WTC11 (cell line): ENCODE data around the gene SLC6A2. TPM values are rescaled to one million over a fixed set of nuclear protein-coding genes. Genes with fewer than 3 reads are reported as not detected.

Experiments used
- ATAC-seq: fragments of 200-7000 bp; cut with Tn5 transposase; 2 replicates; pipeline ENCODE4 v1.10.0; 2021; ENCODE audit warnings: mild to moderate bottlenecking, moderate library complexity
- CTCF ChIA-PET: fragments of 300-600 bp; sonication (Branson Sonifier 250); formaldehyde crosslinking; loops from one replicate; lab custom pipeline; 2021; ENCODE audit warnings: antibody characterized with exemption; lab: Charles Lee
- POLR2A ChIA-PET: fragments of 350-600 bp; sonication (Branson Sonifier 250); formaldehyde crosslinking; loops from one replicate; lab custom pipeline; 2021; ENCODE audit warnings: antibody characterized with exemption; lab: Charles Lee
- DNase-seq: peaks from one replicate; pipeline ENCODE4 v3.0.0; 2021; ENCODE audit warnings: low spot score
- H3K27ac Mint-ChIP-seq: 2 replicates; pipeline ENCODE4 v1.8.0; 2021; ENCODE audit warnings: mixed read lengths
- H3K27me3 Mint-ChIP-seq: 2 replicates; pipeline ENCODE4 v1.8.0; 2021; ENCODE audit warnings: low read depth, mild to moderate bottlenecking, moderate library complexity, mixed read lengths
- H3K36me3 Mint-ChIP-seq: 2 replicates; pipeline ENCODE4 v1.8.0; 2021; ENCODE audit warnings: mixed read lengths
- H3K4me1 Mint-ChIP-seq: 2 replicates; pipeline ENCODE4 v1.8.0; 2022; ENCODE audit warnings: mixed read lengths
- H3K4me3 Mint-ChIP-seq: 2 replicates; pipeline ENCODE4 v1.8.0; 2021; ENCODE audit warnings: mild to moderate bottlenecking, moderate library complexity, mixed read lengths
- H3K9me3 Mint-ChIP-seq: 2 replicates; pipeline ENCODE4 v1.8.0; 2021; ENCODE audit warnings: mixed read lengths
- ATF1 ChIP-seq: sonication (generic); formaldehyde crosslinking; IDR thresholded peaks from 2 replicates; pipeline ENCODE4 v1.8.1; 2023; ENCODE audit warnings: mild to moderate bottlenecking, moderate library complexity, missing genetic modification reagents
- CBFB ChIP-seq: sonication (generic); formaldehyde crosslinking; IDR thresholded peaks from 2 replicates; pipeline ENCODE4 v1.8.1; 2022; ENCODE audit warnings: mild to moderate bottlenecking, low read depth, missing genetic modification reagents
- ESRRA ChIP-seq: sonication (generic); formaldehyde crosslinking; IDR thresholded peaks from 2 replicates; pipeline ENCODE4 v1.8.1; 2022; ENCODE audit warnings: mild to moderate bottlenecking, missing genetic modification reagents, borderline replicate concordance
- GRHL2 ChIP-seq: fragments of 250-450 bp; sonication (Bioruptor Pico); IDR thresholded peaks from 2 replicates; pipeline ENCODE4 v1.8.0; 2022; ENCODE audit warnings: mild to moderate bottlenecking, moderate library complexity; ENCODE audit not compliant: insufficient replicate concordance, severe bottlenecking
- HMGA2 ChIP-seq: fragments of 250-450 bp; sonication (Bioruptor Pico); IDR thresholded peaks from 2 replicates; pipeline ENCODE4 v1.4.0; 2021; ENCODE audit warnings: mild to moderate bottlenecking, moderate library complexity
- KAT7 ChIP-seq: sonication (generic); formaldehyde crosslinking; IDR thresholded peaks from 2 replicates; pipeline ENCODE4 v1.8.1; 2023; ENCODE audit warnings: missing genetic modification reagents, mild to moderate bottlenecking, borderline replicate concordance
- MYBL2 ChIP-seq: sonication (generic); formaldehyde crosslinking; IDR thresholded peaks from 2 replicates; pipeline ENCODE4 v1.8.1; 2023; ENCODE audit warnings: mild to moderate bottlenecking, moderate library complexity, missing genetic modification reagents
- PRRX2 ChIP-seq: fragments of 250-450 bp; sonication (Bioruptor Pico); IDR thresholded peaks from 2 replicates; pipeline ENCODE4 v1.8.0; 2021; ENCODE audit warnings: mild to moderate bottlenecking
- SMAD3 ChIP-seq: sonication (generic); formaldehyde crosslinking; IDR thresholded peaks from 2 replicates; pipeline ENCODE4 v1.8.0; 2022; ENCODE audit warnings: missing genetic modification reagents, mild to moderate bottlenecking, borderline replicate concordance
- SOX15 ChIP-seq: fragments of 250-450 bp; sonication (Bioruptor Pico); IDR thresholded peaks from 2 replicates; pipeline ENCODE4 v1.9.0; 2021; ENCODE audit warnings: mild to moderate bottlenecking
- ZBTB21 ChIP-seq: sonication (generic); formaldehyde crosslinking; IDR thresholded peaks from 2 replicates; pipeline ENCODE4 v1.8.1; 2023; ENCODE audit warnings: mild to moderate bottlenecking, missing genetic modification reagents, borderline replicate concordance
- ZNF232 ChIP-seq: sonication (generic); formaldehyde crosslinking; IDR thresholded peaks from 2 replicates; pipeline ENCODE4 v1.8.0; 2022; ENCODE audit warnings: mild to moderate bottlenecking, missing genetic modification reagents
- total RNA-seq: library from RNA; stranded (reverse); gene quantifications from 3 replicates; pipeline ENCODE4 v1.2.3, GENCODE V29; 2021
- TF ChIP-seq, protein P1 (sequence below): sonication (generic); formaldehyde crosslinking; conservative IDR thresholded peaks from 2 replicates; pipeline ENCODE4 v1.8.1; 2023; ENCODE audit warnings: mild to moderate bottlenecking, low read depth, missing genetic modification reagents, moderate library complexity
- TF ChIP-seq, protein P2 (sequence below): fragments of 200-600 bp; IDR thresholded peaks from 2 replicates; pipeline ENCODE4 v1.8.0; 2022; ENCODE audit warnings: antibody characterized with exemption
- TF ChIP-seq, protein P3 (sequence below): sonication (generic); formaldehyde crosslinking; IDR thresholded peaks from 2 replicates; pipeline ENCODE4 v1.8.0; 2022; ENCODE audit warnings: missing genetic modification reagents
- TF ChIP-seq, protein P4 (sequence below): sonication (generic); formaldehyde crosslinking; IDR thresholded peaks from 2 replicates; pipeline ENCODE4 v1.8.1; 2022; ENCODE audit warnings: missing genetic modification reagents, borderline replicate concordance
- TF ChIP-seq, protein P5 (sequence below): sonication (generic); formaldehyde crosslinking; IDR thresholded peaks from 2 replicates; pipeline ENCODE4 v1.8.0; 2022; ENCODE audit warnings: mild to moderate bottlenecking, missing genetic modification reagents
- TF ChIP-seq, protein P6 (sequence below): sonication (generic); formaldehyde crosslinking; IDR thresholded peaks from 2 replicates; pipeline ENCODE4 v1.8.1; 2022; ENCODE audit warnings: low read depth, missing genetic modification reagents, borderline replicate concordance

The SLC6A2 gene
- total RNA-seq, 1 experiment from 2014 or later: 0.20 TPM

DNA sequence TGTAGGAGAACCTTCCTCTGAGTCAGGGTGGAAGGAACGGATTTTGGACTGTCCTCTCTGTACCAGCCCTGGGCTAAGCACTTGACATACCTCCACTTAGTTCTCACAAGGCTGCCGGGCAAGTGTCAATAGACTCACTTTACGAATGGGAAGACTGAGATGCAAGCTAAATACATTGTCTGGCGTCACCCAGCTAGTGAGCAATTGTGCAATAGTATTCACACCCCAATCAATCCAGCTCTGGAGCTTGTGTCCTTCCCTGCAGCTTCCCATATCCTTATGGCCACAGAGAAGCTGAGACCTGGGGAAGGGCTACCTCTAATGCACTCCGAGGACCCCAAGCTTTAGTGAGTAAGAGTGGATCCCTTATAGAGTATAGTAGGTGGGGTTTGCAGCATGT lies 39.8 kb downstream of the SLC6A2 start:
- ATAC-seq (no peak), DNase-seq (no peak)
- Mint-ChIP-seq H3K27me3 (no peaks in the 10 kb centered on the region), H3K27ac (no peak overlapping the region), H3K36me3 (no peaks in the 10 kb centered on the region), H3K9me3 (no peaks in the 10 kb centered on the region)
- CTCF ChIA-PET: interaction anchor here (0.6 to 1.4 kb wide), 3 partner anchors 73 to 231 kb away, joined by 3 to 8 read pairs (median 5); no protein-coding TSS in a partner anchor
- TF ChIP-seq SOX15: no peak
- TF ChIP-seq, protein P1, sequence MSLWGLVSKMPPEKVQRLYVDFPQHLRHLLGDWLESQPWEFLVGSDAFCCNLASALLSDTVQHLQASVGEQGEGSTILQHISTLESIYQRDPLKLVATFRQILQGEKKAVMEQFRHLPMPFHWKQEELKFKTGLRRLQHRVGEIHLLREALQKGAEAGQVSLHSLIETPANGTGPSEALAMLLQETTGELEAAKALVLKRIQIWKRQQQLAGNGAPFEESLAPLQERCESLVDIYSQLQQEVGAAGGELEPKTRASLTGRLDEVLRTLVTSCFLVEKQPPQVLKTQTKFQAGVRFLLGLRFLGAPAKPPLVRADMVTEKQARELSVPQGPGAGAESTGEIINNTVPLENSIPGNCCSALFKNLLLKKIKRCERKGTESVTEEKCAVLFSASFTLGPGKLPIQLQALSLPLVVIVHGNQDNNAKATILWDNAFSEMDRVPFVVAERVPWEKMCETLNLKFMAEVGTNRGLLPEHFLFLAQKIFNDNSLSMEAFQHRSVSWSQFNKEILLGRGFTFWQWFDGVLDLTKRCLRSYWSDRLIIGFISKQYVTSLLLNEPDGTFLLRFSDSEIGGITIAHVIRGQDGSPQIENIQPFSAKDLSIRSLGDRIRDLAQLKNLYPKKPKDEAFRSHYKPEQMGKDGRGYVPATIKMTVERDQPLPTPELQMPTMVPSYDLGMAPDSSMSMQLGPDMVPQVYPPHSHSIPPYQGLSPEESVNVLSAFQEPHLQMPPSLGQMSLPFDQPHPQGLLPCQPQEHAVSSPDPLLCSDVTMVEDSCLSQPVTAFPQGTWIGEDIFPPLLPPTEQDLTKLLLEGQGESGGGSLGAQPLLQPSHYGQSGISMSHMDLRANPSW (CRISPR knock-in tag): no peak
- TF ChIP-seq, protein P2, sequence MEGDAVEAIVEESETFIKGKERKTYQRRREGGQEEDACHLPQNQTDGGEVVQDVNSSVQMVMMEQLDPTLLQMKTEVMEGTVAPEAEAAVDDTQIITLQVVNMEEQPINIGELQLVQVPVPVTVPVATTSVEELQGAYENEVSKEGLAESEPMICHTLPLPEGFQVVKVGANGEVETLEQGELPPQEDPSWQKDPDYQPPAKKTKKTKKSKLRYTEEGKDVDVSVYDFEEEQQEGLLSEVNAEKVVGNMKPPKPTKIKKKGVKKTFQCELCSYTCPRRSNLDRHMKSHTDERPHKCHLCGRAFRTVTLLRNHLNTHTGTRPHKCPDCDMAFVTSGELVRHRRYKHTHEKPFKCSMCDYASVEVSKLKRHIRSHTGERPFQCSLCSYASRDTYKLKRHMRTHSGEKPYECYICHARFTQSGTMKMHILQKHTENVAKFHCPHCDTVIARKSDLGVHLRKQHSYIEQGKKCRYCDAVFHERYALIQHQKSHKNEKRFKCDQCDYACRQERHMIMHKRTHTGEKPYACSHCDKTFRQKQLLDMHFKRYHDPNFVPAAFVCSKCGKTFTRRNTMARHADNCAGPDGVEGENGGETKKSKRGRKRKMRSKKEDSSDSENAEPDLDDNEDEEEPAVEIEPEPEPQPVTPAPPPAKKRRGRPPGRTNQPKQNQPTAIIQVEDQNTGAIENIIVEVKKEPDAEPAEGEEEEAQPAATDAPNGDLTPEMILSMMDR: no peak
- TF ChIP-seq MYBL2 (CRISPR knock-in tag): no peak
- TF ChIP-seq, protein P3, sequence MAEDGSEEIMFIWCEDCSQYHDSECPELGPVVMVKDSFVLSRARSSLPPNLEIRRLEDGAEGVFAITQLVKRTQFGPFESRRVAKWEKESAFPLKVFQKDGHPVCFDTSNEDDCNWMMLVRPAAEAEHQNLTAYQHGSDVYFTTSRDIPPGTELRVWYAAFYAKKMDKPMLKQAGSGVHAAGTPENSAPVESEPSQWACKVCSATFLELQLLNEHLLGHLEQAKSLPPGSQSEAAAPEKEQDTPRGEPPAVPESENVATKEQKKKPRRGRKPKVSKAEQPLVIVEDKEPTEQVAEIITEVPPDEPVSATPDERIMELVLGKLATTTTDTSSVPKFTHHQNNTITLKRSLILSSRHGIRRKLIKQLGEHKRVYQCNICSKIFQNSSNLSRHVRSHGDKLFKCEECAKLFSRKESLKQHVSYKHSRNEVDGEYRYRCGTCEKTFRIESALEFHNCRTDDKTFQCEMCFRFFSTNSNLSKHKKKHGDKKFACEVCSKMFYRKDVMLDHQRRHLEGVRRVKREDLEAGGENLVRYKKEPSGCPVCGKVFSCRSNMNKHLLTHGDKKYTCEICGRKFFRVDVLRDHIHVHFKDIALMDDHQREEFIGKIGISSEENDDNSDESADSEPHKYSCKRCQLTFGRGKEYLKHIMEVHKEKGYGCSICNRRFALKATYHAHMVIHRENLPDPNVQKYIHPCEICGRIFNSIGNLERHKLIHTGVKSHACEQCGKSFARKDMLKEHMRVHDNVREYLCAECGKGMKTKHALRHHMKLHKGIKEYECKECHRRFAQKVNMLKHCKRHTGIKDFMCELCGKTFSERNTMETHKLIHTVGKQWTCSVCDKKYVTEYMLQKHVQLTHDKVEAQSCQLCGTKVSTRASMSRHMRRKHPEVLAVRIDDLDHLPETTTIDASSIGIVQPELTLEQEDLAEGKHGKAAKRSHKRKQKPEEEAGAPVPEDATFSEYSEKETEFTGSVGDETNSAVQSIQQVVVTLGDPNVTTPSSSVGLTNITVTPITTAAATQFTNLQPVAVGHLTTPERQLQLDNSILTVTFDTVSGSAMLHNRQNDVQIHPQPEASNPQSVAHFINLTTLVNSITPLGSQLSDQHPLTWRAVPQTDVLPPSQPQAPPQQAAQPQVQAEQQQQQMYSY (CRISPR knock-in tag): no peak
- TF ChIP-seq ZNF232 (CRISPR knock-in tag): no peak
- TF ChIP-seq HMGA2: no peak
- TF ChIP-seq, protein P4, sequence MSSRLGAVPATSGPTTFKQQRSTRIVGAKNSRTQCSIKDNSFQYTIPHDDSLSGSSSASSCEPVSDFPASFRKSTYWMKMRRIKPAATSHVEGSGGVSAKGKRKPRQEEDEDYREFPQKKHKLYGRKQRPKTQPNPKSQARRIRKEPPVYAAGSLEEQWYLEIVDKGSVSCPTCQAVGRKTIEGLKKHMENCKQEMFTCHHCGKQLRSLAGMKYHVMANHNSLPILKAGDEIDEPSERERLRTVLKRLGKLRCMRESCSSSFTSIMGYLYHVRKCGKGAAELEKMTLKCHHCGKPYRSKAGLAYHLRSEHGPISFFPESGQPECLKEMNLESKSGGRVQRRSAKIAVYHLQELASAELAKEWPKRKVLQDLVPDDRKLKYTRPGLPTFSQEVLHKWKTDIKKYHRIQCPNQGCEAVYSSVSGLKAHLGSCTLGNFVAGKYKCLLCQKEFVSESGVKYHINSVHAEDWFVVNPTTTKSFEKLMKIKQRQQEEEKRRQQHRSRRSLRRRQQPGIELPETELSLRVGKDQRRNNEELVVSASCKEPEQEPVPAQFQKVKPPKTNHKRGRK (CRISPR knock-in tag): no peak
- no peak for TF ChIP-seq GRHL2 (CRISPR knock-in tag)
- no peak for TF ChIP-seq ESRRA (CRISPR knock-in tag)
- no peak for TF ChIP-seq PRRX2
- no peak for TF ChIP-seq ATF1 (CRISPR knock-in tag)
- TF ChIP-seq ZBTB21 (CRISPR knock-in tag): no peak
- TF ChIP-seq, protein P5, sequence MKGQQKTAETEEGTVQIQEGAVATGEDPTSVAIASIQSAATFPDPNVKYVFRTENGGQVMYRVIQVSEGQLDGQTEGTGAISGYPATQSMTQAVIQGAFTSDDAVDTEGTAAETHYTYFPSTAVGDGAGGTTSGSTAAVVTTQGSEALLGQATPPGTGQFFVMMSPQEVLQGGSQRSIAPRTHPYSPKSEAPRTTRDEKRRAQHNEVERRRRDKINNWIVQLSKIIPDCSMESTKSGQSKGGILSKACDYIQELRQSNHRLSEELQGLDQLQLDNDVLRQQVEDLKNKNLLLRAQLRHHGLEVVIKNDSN (CRISPR knock-in tag): no peak
- no peak for TF ChIP-seq KAT7 (CRISPR knock-in tag)
- TF ChIP-seq, all 79 proteins: peak for 0
- Mint-ChIP-seq H3K4me3 (no peak overlapping the region), H3K4me1 (peaks cover 15% of the 10 kb centered on the region)
- POLR2A ChIA-PET: no interaction called here

DNA sequence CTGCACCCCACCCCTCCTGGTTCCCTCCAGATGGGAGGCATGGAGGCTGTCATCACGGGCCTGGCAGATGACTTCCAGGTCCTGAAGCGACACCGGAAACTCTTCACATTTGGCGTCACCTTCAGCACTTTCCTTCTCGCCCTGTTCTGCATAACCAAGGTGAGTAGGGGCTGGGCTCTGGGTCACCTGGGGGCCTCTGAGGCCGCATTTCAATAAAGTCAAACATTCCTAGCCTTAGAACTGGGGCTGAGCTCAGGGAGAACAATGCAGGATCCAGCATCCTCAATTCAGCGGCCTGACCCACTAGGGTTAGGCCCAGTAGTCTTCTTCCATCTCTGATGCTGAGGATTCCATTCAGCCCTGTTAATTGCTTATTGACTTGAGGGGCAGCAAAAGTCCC lies 42.1 kb downstream of the SLC6A2 start:
- Mint-ChIP-seq H3K4me1 (peaks cover 19% of the 10 kb centered on the region), H3K27ac (no peak overlapping the region), H3K9me3 (no peaks in the 10 kb centered on the region), H3K4me3 (no peak overlapping the region), H3K27me3 (no peaks in the 10 kb centered on the region), H3K36me3 (no peaks in the 10 kb centered on the region)
- CTCF ChIA-PET: interaction anchor here (1.1 to 14.1 kb wide), 4 partner anchors 42 to 233 kb away, joined by 3 to 213 read pairs (median 8); no protein-coding TSS in a partner anchor
- TF ChIP-seq, protein P6, sequence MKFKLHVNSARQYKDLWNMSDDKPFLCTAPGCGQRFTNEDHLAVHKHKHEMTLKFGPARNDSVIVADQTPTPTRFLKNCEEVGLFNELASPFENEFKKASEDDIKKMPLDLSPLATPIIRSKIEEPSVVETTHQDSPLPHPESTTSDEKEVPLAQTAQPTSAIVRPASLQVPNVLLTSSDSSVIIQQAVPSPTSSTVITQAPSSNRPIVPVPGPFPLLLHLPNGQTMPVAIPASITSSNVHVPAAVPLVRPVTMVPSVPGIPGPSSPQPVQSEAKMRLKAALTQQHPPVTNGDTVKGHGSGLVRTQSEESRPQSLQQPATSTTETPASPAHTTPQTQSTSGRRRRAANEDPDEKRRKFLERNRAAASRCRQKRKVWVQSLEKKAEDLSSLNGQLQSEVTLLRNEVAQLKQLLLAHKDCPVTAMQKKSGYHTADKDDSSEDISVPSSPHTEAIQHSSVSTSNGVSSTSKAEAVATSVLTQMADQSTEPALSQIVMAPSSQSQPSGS (CRISPR knock-in tag): no peak
- TF ChIP-seq CBFB (CRISPR knock-in tag) (no peak), SMAD3 (CRISPR knock-in tag) (no peak)
- POLR2A ChIA-PET: no interaction called here
- no peak for DNase-seq
- peak; percentile 83 for ATAC-seq
